Breast epithelium (tissue), 3 donors: ENCODE measurements around the gene IFNA10.

Experiments used
- POLR2A ChIP-seq: fragments of 450-650 bp; IDR thresholded peaks from one replicate; pipeline ENCODE4 v1.6.1; 2016; ENCODE audit warnings: antibody characterized with exemption, mild to moderate bottlenecking, moderate library complexity
- POLR2AphosphoS5 ChIP-seq, 3 donors: sonication (generic); formaldehyde crosslinking; IDR thresholded peaks; one replicate each; pipeline ENCODE4 v1.6.1; 2017; ENCODE audit warnings: antibody characterized with exemption in 3 of 3

- TF ChIP-seq POLR2A: no peak
- TF ChIP-seq POLR2AphosphoS5 (IDR thresholded peaks at IDR 0.05): no peak
These were observed 48.7 kb upstream of the IFNA10 start for GRCh38 chr9:21255538-21256212.
